GM19351 (cell line): ENCODE data around the gene FRAS1.
"Not testable (repeated sequence)": the region's sequence is repeated elsewhere in the genome, so short reads cannot be mapped to it uniquely, and the experiment has no call there.

Source experiments
- ATAC-seq: cut with Tn5 transposase; IDR thresholded peaks from one replicate; pipeline ENCODE4 v1.9.1; 2021; ENCODE audit warnings: mild to moderate bottlenecking, moderate library complexity; ENCODE audit not compliant: unreplicated experiment

The FRAS1 gene

DNA sequence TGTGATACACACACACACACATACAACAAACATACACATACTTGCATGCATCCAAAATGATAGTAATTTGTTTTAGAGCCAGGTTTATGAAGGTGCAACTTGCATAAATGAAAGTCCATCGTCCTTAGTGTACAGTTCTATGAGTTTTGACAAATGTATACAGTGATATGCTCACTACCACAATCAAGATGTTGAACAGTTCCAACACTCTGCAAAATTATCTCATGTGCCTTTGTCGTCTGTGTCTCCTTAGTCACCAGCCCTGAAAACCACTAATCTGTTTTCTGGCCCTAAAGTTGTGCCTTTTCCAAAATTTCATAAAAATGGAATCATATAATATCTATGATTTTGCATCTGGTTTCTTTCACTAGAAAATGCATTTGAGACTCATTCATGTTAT is 426.7 kb downstream of the FRAS1 start:
- ATAC-seq = no peak

GRCh38 chr4:78484574-78484973 is 427.5 kb downstream of the FRAS1 start:
- no peak for ATAC-seq

DNA sequence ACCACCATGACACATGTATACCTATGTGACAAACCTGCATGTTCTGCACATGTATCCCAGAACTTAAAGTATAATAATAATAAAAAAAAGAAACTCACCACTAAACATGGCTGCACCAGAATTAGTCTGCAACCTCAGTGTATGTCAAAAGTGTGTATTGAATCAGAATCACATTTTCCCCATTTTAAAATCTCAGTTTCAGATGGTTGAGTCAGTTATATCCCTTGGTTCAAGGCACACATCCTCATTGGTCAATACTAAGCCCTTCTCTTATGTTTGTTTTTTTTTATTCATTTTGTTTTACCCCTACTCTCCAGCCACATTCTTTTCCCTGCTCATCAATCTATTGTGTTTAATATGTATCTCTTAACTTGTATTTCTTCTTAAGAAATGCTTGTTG is 436.6 kb downstream of the FRAS1 start:
- ATAC-seq = no peak

- ATAC-seq = no peak
Measured at GRCh38 chr4:78496021-78496643, 439.0 kb downstream of the FRAS1 start.

DNA sequence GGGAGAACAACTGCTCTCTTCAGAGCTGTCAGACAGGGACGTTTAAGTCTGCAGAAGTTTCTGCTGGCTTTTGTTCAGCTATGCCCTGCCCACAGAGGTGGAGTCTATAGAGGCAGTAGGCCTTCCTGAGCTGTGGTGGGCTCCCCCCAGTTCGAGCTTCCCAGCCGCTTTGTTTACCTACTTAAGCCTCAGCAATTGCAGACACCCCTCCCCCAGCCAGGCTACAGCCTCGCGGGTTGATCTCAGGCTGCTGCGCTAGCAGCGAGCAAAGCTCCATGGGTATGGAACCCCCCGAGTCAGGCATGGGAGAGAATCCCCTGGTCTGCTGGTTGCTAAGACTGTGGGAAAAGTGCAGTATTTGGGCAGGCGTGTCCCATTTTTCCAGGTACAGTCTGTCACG is 449.1 kb downstream of the FRAS1 start:
- not testable (repeated sequence) for ATAC-seq

DNA sequence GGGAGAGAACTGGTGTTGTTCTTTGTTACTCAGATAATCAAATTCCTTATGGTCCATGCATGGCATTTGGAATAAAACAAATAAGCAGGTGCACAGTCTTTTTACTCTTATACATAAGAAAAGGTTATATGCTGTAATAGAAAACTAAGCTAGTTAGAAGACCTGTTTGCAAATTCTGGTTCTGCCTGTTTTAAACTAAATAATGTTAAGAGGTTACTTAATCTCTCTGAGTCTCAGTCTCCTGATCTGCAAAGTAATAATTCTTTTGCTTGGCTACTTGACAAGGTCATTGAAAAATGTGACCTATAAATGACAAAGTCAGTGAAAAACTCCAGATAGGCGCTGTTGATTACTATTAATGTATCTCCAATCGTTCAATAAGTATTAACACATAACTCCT is 451.9 kb downstream of the FRAS1 start:
- ATAC-seq = no peak

GRCh38 chr4:78510108-78510507 is 453.0 kb downstream of the FRAS1 start:
- no peak for ATAC-seq

DNA sequence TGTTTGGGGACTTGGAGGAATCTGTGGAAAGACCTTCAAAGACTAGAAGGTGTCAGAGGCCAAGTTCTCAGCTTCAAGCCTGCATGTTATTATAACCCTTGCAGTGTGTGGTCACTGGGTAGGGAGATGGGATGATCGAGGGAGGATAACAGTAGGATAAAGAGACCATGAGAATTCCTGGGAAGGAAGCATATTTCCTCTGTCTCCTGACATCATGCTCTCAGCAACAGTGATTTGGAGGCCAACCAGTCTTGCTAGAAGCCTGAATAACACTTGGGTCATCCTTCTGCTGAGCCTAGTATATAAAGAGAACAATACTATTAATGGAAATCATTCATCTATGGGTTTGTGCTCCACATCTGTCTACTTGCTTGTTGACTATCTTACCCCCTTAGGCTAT is 453.6 kb downstream of the FRAS1 start:
- no peak for ATAC-seq

DNA sequence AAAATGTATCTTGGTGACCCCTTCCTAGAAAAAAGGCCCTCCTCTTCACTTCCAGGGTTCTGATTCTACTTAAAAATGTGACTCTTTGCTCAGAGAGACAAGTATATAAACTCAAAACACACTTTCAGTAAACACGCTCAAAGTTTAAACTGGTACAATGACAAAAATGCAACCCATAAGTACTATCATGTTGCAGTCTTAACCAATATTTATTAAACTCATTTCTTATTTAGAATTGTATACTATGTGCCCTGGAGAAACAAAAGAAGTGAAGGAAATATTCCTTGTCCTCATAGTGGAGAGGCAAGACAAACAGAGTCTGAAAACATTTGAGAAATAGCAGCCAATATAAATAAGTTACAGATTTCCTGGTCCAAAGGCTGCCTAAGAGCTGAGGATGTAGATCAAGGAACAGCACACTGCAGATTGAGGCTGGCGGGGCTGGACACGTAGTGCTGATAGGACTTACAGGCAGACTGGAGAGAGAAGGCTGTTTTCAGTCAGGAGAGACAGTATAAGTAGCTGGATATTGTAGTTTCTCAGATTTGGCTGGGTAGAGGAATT is 455.3 kb downstream of the FRAS1 start:
- ATAC-seq = no peak

- ATAC-seq = no peak
Measured at GRCh38 chr4:78513411-78513975, 456.4 kb downstream of the FRAS1 start.

DNA sequence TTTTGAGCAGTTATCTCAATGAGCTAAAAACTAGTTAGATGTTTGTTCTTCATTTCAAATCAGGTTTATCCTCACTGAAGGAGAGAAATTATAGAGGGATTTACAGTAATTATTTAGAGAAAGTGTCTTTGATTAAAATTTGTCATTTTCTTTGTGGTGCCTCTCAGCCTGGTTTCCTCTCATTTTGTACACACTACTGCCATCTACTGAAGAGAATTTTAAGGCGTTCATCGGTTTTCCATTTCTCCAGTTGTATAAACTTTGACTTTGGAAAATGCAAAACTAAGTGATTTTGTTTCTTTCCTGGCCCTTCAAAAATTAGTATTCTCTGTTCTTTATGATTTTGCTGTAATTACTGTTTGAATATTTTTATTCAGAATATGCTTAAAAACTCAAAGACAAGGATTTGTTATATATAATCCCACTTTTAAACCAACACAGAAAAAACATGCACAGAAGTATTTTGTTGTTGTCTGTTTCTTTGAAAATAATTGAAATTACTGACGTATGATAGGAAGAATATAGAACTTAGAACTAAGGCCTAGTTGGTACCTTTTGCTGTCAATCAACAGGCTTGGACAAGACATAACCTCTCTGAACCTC is 460.0 kb downstream of the FRAS1 start:
- ATAC-seq = no peak

GRCh38 chr4:78518561-78518960 is 461.4 kb downstream of the FRAS1 start:
- ATAC-seq = no peak

DNA sequence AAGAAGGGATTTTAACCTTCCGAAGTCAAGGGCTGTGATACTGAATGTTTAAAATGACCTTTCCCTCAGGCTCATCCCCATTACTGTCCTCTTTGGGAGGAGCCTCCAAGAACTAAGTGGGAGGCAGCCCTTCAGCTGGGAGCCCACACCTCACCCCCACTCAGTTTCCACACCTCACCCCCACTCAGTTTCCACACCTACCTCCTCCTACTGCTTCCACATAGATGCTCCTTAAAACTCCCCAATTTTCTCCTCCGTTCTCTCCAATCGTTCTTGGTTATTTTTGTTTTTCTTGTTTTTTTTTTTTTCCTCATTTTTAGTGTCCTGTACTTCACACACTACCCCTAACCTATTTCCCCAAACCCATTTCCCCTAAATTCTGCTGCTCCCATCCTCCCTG is 462.8 kb downstream of the FRAS1 start:
- ATAC-seq = no peak

GRCh38 chr4:78520808-78521226 is 463.7 kb downstream of the FRAS1 start:
- ATAC-seq = no peak

- ATAC-seq = no peak
Measured at GRCh38 chr4:78524009-78524408, 466.9 kb downstream of the FRAS1 start.

GRCh38 chr4:78525559-78525958 is 468.4 kb downstream of the FRAS1 start:
- no peak for ATAC-seq

DNA sequence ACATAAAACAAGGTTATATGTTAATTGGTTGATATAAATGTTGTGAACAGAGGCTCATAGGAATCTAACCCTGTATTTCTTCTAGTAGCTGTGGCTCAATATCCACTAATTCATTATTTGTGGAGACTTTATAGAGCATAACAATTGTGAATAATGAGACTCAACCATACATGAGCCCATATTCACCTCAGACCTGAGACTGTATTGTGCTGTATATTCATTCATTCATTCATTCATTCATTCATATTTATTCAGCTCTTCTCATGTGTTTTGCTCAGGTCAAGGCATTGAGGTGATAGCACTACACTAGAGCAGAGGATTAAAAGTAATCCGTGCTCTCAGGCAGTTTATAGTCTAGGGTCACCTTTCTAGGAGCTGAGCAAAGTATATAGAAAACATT is 470.0 kb downstream of the FRAS1 start:
- ATAC-seq = no peak

DNA sequence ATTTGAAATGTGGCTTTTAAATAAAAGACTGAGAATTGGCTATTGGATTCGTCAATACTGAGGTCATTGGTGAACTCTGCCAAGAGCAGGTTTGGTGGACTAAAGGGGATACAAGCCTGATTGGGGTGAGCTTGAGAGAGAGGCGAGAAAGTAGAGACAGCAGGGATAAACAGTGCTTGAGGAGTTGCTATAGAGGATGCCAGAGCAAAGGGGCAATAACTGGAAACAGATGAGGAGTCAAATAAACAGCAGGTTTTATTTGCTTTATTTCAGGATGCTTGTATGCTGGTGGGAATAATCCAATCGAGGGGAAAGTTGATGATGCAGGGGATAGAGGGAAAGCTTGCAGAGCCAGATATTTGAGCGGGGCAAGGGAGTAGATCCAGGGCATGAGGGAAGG is 470.4 kb downstream of the FRAS1 start:
- ATAC-seq = no peak

GRCh38 chr4:78528327-78528726 is 471.2 kb downstream of the FRAS1 start:
- ATAC-seq = no peak

GRCh38 chr4:78529569-78530209 is 472.6 kb downstream of the FRAS1 start:
- no peak for ATAC-seq

DNA sequence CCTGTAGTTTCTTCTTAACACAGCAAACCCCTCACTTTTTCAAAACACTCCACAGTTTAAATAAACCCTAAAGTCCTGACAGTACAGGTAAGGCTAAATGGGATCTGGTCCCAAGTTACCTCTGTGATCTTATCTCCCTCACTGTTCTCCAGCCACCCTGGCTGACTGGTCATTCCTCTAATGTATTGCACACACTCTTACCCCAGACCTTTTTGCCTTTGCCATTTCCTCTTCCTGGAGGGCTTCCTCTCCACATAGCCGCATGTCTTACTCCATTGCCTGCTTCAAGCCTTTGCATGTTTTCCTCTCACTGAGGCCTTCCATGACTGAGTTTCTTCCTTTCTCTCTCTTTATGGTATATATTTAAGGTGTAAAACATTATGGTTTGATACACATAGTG is 474.9 kb downstream of the FRAS1 start:
- no peak for ATAC-seq

DNA sequence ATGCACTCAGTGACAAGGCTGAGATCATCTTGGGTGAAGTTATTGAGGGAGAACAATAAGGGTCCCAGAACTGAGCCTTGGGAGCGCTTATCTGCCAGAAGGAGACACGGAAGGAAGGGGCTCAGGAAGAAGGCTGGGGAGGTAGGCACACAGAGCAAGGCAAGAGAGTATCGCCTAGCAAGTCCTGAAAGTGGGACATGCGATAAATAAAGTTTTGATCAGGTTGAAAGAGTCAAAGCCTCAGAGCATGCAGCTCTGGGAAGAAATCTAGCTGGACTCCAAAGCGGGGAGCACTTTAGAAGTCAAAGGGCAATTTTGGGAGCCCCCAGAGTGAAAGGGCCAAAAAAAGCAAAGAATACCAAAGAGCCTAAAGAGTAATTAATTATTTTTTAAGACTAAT is 476.7 kb downstream of the FRAS1 start:
- no peak for ATAC-seq
